H4 (cell line): ENCODE data around the gene ADAMTS5. TPM values are rescaled to one million over a fixed set of nuclear protein-coding genes. Genes with fewer than 3 reads are reported as not detected.
A peak's percentile ranks its signal among the peaks of the same experiment; 100 is the strongest.

Source experiments
- DNase-seq: peaks from one replicate; pipeline ENCODE4 v3.0.0-alpha.2; 2015; ENCODE audit warnings: low spot score
- total RNA-seq: library from RNA; depleted of rRNA; stranded (reverse); fragments of >200 nt; shearing (Covaris generic); gene quantifications from 2 replicates; pipeline ENCODE4 v1.2.3, GENCODE V29; 2014; rRNA removed

ADAMTS5 gene
- total RNA-seq = 0.06 and 0.50 TPM in 2 replicates

DNA sequence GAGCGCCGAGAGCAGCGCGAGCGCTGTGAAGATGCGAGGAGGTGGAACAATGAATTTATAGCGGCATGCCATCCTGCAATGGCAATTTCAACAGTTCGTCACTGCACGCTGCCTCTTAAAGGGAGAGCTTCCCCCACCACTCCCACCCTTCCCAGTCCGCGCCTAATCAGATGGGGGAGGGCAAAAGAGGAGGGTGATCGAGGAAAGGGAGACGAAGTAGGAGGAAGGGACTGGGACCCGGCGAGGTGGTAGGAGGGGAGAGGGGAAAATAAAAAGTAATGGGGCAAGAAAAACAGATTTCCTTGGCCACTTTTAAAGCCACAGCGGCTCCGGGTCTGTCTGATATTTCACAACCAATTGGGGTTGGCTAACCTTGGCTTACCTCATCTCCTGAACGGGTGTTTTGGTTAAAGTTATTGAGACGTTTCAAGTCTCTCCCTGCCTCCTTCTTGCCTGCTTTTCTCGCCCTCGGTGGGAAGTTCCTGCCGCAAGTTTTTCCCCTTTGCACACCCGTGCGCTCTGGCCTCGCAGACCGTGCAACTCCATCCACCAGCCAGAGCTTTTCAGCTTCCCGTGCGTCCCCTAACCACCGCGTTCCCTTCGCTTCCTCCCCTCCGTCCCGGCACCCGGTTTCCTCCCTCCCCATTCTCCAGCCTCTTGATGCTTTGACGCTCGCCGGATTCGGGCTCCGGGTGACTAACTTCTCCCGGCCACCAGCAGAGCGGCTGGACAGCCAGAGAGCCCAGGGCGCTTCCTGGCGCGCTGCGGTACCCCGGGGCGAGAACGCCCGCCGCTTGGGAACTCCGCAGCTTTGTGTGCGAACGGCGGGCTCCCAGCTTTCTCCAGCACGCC is at the start of gene ADAMTS5:
TSS of gene ADAMTS5 (minus strand) at position 27 of the 852 bp plus-strand sequence. CDS start 697 bp downstream, outside the sequence.
- DNase-seq = peak; percentile 51

DNA sequence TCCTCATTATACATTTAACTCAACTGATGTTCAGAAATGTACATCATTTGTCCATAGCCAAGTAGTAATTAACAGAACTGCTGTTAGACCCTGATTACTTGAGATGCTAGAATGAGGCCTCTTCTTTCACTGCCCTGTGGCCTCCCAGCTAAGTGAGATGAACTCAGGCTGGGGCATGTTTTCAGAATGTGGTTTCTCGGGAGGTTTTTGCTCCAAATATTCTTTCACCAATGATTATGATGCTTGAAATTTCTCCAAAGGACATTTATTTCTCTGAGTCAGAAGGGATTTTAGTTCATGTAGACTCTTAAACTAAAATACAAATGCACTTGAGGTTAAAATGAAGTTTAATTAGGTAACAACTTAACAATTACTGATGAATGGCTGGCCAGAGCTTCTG is 34.6 kb upstream of the ADAMTS5 start:
- DNase-seq = no peak

DNA sequence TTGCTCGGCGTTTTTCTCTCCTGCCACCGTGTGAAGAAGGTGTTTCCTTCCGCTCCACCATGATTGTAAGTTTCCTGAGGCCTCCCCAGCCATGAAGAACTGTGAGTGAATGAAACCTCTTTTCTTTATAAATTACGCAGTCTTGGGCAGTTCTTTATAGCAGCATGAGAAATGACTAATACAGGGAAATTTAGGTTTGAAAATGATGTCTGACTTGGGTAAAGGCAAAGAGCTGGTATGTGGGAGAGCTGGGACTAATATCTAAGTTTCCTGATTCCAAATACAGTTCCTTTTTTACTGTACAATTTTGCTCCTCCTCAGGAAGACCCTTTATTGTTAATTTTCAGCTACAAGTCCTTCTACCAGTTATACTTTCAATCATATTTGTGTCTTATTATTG is 16.7 kb upstream of the ADAMTS5 start:
- DNase-seq = no peak

DNA sequence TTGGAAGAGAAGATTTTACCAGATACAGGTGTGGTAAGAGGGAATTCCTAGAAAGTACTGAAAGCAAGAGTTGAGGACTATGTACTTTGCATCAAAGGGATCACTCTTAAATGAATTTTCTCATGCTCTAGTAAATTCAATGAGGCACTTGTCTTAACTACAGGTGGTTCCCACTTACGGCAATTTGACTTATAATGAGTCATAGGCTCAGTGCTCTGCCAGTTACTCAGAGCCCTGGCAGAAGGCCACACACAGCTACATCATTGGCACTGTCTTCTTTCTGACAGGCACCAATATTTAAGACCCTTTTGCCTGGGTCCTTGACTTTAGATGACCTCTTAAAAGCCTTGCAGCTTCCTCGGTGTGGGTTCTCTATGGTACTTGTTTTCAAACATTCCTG is 15.9 kb upstream of the ADAMTS5 start:
- DNase-seq = peak; percentile 50

DNA sequence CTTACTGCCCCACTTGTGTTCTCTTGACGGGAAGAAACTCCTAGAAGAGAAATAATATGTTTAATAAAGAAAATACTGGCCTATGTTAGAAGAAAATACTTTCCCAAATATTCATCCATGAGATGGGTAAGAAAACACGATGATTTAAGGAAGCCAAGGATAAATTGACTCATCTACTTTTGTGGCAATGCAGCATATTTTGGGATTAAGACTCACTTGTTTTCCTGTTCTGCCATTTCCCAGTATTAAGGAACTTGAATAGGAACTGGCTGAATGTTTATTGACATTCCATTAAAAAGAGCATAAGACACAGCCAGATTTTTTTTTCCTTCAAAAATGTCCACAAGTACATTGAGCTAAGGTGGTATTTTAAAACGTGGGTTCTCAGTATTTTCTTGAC is 10.9 kb upstream of the ADAMTS5 start:
- DNase-seq = no peak

DNA sequence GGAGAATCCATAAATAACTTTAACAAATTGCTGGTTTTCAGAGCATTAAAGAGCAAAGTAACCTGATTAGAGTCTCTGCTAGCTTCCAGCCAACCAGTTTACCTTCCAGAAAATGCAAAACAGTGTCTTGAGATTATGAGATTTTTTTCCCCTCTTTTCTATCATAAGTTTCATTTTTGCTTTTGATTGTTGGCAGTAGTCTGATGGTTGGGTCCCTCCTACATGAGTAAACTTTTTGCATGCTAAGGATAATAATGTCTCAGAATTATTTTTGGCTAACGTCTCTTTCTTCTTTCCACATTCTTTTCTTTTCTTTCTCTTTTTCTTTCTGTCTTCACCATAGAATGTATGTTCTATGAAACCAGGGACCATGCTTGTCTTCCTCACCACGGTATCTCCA is 6.3 kb upstream of the ADAMTS5 start:
- no peak for DNase-seq

DNA sequence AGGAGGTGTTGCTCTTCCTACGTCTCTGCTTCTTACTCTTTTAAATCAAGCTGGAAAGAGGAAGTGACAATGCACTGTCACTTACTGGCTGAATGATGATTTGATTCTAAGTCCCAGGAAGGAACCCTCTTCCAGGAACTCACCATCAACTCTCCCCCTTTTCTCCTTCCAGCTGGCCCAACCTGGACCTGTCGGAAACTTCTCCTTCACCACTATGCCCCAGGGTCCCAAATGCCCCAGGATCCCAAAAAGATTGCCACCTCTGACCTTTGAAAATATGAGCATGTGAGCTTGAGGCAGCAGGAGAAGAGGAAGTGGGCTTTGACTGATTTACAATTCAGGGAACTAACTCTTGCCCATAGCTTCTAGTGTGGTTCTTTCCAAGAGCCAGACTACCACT is 5.3 kb upstream of the ADAMTS5 start:
- DNase-seq = no peak

DNA sequence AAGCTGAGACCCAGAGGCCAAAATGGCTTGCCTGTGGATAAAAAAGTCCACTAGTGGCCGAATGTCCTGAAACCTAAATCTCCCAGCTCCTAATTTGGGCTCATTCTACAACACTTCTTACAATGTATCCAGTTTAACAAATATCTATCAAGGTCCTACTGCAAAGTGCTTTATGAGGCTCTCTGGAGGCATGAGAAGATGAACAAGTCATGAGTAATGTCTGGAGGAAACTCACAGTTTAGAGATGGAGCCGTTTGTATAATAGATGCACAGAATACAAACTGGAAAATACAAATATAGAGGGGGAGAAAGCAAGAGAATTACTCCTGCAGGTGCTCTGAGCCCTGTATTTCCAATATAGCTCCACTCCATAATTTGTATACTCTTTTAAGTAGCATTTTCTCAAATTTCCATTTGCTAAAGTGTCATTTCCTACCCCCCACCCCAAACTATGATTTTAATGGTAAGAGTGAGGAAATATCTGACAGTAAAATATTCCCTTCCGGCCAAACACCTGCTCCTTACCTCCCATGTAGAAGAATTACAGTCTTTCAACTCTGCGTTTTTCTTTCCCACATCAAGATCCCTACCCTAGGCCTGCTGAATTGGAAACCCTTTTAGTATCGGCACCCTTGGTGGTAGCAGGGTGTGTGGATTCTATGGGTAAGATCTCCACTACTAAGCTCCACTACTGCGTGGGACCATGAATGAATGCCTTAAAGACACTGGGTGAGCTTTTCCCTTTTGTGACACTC is 3.3 kb upstream of the ADAMTS5 start:
- no peak for DNase-seq

DNA sequence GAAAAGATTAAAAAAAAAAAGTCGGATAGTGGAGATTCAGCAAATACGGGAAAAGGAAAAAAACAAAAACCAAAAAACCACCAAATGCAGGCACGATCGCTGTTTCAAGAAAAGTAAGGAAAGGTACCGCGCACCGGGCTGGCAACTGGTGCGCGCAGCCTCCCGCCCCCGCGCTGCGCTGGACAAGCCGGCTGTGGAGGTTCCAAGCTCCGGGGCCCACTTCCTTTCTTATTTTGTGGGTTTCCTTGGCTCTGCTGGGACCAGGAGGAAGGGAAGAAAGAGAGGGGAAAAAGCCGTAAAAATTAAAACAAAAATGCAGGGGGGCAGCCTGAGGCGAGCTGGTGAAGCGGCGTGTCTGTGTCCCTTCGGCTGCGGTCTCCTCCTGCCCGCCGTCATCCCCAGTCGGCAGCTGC is 233 bp downstream of the ADAMTS5 start:
- no peak for DNase-seq

DNA sequence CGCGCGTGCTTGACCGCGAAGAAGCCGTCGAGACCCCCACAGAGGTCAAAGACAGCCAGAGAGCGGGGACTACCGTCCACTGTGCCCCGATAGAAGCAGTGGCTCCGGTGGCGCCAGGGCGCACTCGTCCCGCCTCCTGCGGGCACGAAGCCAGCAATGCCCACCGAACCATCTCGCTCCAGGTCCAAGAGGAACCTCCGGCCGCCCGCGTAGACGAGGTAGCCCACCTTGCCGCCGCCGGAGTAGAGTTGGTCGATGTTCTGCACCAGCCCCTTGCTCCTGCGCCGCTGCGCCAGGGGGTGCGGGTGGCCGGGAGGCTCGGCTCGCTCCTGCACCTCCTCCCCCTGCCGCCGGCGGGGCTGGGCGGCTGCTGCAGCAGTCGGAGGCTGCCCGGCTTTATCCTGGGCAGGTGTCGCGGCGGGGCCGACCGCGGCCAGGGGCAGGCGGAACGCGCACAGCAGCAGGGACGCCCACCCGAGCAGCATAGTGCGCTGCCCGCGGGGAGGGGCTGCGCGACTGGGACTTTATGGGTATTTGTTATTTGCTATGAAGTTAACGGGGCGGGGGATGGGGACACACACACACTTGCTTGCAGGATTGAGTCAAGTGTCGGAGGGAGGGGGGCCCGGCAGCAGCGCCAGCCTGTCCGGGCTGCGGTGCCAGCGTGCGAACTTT is 844 bp downstream of the ADAMTS5 start:
- no peak for DNase-seq

DNA sequence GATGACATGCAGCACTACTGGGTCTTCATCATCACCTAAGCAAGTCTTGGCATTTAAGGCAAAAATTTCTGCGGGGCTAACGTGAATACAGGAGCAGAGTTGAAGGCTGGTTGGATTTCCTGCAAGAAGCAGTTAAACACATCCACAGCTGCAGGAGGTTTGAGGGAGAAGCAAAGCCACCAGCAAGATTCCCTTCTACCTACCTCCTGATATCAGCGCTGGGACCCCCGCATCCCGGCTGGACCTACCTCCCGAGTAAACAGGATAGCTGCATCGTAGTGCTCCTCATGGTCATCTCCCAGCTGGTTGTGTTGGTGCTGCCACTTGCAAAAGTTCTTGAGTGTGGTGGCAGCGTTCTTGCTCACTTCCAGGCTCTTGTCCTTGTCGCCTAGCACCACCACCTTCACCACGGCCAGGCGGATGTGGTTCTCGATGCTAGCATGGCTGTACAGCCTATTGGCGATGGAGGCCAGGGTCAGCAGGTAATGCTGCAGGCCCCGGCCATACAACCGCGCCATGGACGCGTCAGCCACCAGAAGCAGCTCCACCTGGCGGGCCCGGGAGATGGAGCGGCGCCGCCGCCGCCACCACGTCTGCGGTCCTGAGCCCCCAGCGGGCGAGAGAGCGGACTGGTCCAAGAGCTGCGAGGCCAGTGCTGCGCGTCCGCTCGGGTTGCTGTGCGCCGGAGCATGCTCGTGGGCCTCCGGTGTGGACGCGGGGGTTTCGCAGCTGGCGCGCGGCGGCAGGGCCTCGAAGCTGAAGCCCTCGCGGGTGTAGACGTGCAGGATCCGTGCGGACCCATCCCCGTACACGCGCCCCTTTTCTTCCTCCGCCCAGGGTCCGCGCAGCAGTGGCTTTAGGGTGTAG is 1.6 kb downstream of the ADAMTS5 start:
- no peak for DNase-seq

DNA sequence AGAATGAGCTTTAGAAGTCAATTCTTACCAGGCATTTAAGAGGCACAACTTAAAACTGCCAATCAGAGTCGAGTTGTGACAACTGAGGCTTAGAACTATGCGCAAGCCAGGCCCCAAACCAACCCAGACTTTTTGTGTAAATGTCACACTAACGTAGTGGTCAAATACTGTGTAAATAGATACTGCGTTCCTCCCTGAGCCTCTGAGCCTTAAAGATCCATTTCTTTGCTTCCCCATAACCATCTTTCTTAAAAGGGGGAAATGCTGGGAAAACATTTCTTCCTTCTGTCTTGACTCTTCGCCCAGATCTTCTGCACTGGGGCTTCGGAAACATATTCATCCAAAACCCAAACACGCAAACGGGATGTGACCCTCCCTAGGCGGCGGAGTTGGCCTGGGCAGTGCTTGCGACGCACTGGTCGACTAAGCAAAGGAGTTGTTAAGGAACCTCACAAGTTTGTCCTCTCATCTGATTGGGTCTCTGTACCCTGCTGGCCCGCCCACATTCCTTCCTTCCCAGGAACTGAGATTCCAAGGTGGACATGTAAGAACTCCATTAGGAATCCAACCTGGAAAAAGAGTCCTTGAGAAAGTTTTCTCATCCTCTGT is 2.6 kb downstream of the ADAMTS5 start:
- no peak for DNase-seq

DNA sequence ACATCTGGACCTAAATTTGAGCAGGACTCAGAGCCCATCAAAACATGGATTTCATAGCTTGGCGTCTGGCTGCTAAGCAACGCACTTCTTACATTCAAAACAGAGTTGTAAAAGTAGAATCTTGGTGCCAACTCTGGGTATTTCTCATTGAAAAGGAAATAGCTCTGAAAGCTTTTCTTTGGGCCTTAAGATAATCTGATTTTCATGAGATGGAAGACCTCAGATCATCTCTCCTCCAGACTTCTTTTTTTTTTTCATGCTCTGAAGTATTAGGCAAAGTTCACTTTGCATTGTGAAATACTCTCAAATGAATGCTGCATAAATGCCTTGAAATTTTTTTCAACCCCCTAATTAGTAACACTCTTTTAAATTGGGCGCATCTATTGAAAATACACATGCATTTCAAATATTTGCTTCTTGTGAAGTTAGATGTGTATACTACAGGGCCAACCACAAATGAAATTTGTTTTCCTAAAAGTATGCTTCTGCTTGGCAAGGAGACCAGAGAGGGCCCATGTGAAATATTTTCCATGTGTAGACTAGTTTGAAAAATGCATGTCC is 4.2 kb downstream of the ADAMTS5 start:
- DNase-seq = no peak

DNA sequence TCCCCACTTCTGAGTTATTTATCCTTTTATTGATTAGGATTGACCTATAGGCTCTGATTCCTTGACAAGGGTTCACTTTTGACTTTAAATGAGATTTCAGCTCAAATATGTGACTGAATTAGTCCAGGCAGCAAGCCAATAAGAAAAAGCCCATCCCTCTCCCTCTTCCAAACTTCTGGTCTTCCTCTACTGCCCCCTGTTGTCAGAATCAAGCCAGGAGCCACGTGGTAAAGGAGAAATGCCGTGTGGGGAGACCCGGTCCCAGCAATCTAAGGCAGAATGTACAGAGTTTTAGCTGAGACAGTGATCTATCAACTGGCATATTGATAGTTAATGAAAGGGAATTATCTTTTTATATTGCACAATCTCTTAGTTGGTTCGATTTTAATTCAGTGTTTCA is 5.2 kb downstream of the ADAMTS5 start:
- DNase-seq = no peak

DNA sequence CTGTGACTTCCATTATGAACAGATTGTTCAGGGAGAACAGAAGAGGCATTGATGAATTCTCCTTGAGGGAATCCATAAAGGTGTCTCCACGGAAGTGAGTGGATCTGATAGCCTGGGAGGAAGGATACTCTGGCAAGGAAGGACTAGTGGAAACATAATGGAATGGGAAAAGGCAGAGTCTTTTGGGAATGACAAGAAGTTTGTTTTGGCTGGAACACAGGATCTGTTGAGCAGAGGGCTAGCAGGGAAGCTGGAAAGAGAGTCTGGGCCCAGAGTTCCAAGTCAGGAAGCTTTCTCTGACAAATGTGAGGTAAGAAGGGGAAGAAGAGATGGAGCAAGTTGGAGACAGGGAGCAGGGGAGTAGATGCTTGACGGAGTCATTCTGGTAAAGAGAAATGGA is 8.1 kb downstream of the ADAMTS5 start:
- no peak for DNase-seq

DNA sequence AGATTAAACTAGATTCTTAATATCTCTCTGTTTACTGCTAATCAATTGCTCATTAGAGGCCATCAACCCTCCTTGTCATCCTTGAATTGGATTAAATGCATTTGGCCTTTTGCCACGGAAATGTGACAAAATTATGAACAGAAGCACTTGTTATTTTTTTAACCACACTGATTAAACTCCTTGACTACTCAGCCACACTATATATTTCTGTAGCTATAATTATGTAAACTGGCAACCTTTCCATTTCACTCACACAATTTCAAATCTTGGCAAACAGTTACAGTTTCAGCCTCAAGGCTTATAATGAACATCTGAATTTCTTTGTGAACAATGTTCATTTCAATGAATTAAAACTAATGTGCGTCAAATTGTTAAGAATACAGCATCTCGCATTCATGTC is 10.1 kb downstream of the ADAMTS5 start:
- DNase-seq = no peak

DNA sequence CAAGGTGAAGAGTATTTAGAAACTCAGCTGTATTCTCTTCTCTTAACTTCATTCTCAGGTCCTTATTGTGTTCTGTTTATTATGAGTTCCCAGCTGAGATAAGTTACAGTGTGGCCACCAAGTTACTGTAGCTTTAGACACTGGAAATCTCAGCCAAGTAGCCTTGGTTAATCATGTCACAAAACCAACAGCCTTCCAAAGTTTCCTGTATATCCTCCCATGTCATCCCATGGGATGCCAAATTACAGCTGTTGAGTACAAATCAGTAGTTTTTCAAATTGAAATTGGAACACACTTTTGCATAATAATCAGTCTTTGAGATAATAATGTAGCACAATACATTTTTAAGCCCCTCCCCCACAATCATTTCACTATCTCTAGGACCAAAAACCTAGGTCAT is 10.7 kb downstream of the ADAMTS5 start:
- DNase-seq = no peak

DNA sequence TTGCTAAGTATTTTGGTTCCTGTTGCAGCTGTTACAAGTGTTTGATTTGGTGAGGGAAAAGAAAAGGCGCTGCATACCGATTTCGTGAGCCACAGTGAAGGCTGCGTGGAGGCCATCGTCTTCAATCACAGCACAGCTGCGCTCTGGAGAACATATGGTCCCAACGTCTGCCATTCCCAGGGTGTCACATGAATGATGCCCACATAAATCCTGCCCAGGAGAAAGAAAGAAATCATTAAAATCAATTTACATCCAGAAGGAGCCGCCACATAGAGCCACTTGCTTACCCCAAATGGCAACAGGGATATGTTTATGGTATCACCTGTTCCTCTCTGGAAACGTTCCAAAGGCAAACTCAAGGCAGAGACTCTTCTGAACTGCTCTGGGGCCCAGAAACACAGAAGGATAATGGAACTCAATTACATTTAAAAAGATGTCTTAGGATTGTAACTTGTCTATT is 12.2 kb downstream of the ADAMTS5 start:
- no peak for DNase-seq

DNA sequence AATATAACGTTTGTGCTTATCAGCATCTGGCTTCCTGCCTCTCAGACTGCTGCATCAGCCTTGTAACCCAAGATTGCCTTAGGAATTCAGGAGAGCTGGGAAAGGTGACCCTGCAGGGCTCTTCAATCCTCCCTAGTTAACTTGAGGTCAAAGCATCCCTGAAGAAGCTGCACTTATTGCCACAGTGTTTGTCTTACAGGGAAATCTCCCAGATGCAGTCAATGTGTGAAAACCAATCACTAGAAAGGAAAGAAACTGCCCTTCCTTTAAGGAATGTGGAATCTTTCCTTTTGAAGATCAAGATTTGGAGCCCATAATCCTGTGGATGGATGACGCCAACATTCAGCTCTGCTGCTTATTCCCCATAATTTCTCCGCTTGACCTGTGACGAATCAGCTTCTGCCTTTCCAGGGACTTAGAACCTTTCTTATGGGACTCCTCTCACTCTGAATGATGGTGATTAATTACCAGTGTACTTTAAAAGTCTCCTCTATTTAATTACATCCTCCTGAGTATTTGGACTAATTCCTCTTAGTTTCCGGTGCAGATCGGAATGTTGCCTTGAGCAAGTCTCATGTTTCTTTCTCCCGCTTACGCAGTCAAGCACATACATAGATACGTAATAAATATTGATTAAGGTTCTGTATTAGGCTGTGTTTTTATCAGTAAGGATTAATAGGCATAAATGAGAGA is 14.4 kb downstream of the ADAMTS5 start:
- no peak for DNase-seq

DNA sequence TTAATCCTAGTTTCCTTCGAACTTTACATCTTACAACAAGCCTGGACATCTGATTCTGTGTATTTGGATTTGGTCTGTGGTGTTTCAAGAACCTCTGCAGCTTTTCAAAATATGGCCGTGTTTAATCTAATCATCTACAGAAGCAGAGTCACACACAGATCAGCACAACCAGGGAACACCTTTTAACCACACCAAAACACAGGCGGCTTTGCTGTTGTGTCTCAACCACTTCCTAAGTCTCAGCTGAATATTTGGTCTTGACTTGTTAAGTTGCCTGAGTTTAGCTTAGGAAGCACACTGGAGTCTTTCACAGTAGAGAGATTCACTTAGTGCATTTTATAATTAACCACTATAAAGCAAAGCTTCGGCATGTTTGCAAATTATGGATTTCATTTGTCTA is 17.1 kb downstream of the ADAMTS5 start:
- no peak for DNase-seq
